ENCODE measurements around the gene CTAG1A.

GRCh38 chrX:154602226-154602625 lies 17.3 kb downstream of the CTAG1A start:
- TF ChIP-seq MAFK (IDR thresholded peaks at IDR 0.05; ENCODE audit: partially characterized antibody) (no peak), CBX8 (IDR thresholded peaks at IDR 0.05) (no peak), RCOR1 (IDR thresholded peaks at IDR 0.05; ENCODE audit: low read depth, low read length) (no peak), CTCF (IDR thresholded peaks at IDR 0.05) (no peak), CEBPB (IDR thresholded peaks at IDR 0.05) (no peak), REST (IDR thresholded peaks at IDR 0.05) (no peak), EP300 (IDR thresholded peaks at IDR 0.05) (no peak)
